HK-2 (cell line): Measurements from ENCODE around the gene P2RY6.
"Not testable (repeated sequence)": the region's sequence is repeated elsewhere in the genome, so short reads cannot be mapped to it uniquely, and the experiment has no call there.

ENCODE experiments used
- DNase-seq: peaks from one replicate; pipeline ENCODE4 v3.0.0-alpha.2; 2018; ENCODE audit not compliant: unreplicated experiment

The P2RY6 gene

GRCh38 chr11:73271936-73272679 lies at the start of gene P2RY6:
Gene P2RY6, plus strand, starts transcription at chr11:73272338. Its CDS starts 24,181 bp downstream, at chr11:73296519.
- no peak for DNase-seq

- DNase-seq: no peak
Measured at GRCh38 chr11:73223998-73224730, 48.0 kb upstream of the P2RY6 start.

GRCh38 chr11:73225001-73225686 lies 47.0 kb upstream of the P2RY6 start:
- DNase-seq: no peak

GRCh38 chr11:73225851-73226250 lies 46.3 kb upstream of the P2RY6 start:
- no peak for DNase-seq

GRCh38 chr11:73226297-73227006 lies 45.7 kb upstream of the P2RY6 start:
- DNase-seq: no peak

- DNase-seq: no peak
Measured at GRCh38 chr11:73227571-73228211, 44.4 kb upstream of the P2RY6 start.

- DNase-seq: no peak
Measured at GRCh38 chr11:73228268-73229134, 43.6 kb upstream of the P2RY6 start.

- no peak for DNase-seq
Measured at GRCh38 chr11:73229321-73229895, 42.7 kb upstream of the P2RY6 start.

- DNase-seq: no peak
Measured at GRCh38 chr11:73229896-73230875, 42.0 kb upstream of the P2RY6 start.

GRCh38 chr11:73230931-73231330 lies 41.2 kb upstream of the P2RY6 start:
- no peak for DNase-seq

- not testable (repeated sequence) for DNase-seq
Measured at GRCh38 chr11:73232487-73232886, 39.7 kb upstream of the P2RY6 start.

- DNase-seq: no peak
Measured at GRCh38 chr11:73233211-73233610, 38.9 kb upstream of the P2RY6 start.

- DNase-seq: no peak
Measured at GRCh38 chr11:73233692-73234470, 38.3 kb upstream of the P2RY6 start.

- DNase-seq: no peak
Measured at GRCh38 chr11:73234471-73235181, 37.5 kb upstream of the P2RY6 start.

- DNase-seq: no peak
Measured at GRCh38 chr11:73235236-73235786, 36.8 kb upstream of the P2RY6 start.

GRCh38 chr11:73236205-73236765 lies 35.9 kb upstream of the P2RY6 start:
- DNase-seq: no peak

- DNase-seq: peak; percentile 38
Measured at GRCh38 chr11:73236854-73237253, 35.3 kb upstream of the P2RY6 start.
